Osteoblast (primary cell): Measurements from ENCODE around the gene XIRP2. TPM values are rescaled to one million over a fixed set of nuclear protein-coding genes. Genes with fewer than 3 reads are reported as not detected.

ENCODE experiments used
- DNase-seq: peaks from one replicate; pipeline ENCODE4 v3.0.0; 2011; ENCODE audit warnings: low spot score, mixed read lengths; ENCODE audit not compliant: insufficient read length; ENCODE audit errors: missing footprints
- H2AFZ ChIP-seq: 2 replicates; pipeline ENCODE4 v1.6.0; 2011; ENCODE audit warnings: mild to moderate bottlenecking, low read length
- H3K27ac ChIP-seq: 2 replicates; pipeline ENCODE4 v1.5.1; 2011; ENCODE audit warnings: mild to moderate bottlenecking, low read depth, low read length, moderate library complexity
- H3K27me3 ChIP-seq: 2 replicates; pipeline ENCODE4 v1.6.0; 2012; ENCODE audit warnings: mild to moderate bottlenecking, control low read depth, inconsistent platforms, low read length, moderate library complexity; ENCODE audit not compliant: insufficient read depth
- H3K36me3 ChIP-seq: 2 replicates; pipeline ENCODE4 v1.5.1; 2011; ENCODE audit warnings: mild to moderate bottlenecking, low read length, control low read depth, moderate library complexity; ENCODE audit not compliant: insufficient read depth
- H3K4me1 ChIP-seq: 2 replicates; pipeline ENCODE4 v1.5.1; 2011; ENCODE audit warnings: mild to moderate bottlenecking, low read length, control low read depth, moderate library complexity; ENCODE audit not compliant: insufficient read depth
- H3K4me2 ChIP-seq: 2 replicates; pipeline ENCODE4 v1.6.0; 2011; ENCODE audit warnings: mild to moderate bottlenecking, low read length; ENCODE audit not compliant: insufficient read depth
- H3K4me3 ChIP-seq: fragments of 200-600 bp; sonication (generic); 3 replicates; pipeline ENCODE4 v1.5.1; 2012; ENCODE audit warnings: mild to moderate bottlenecking, low read length, inconsistent platforms; ENCODE audit not compliant: insufficient read depth
- H3K79me2 ChIP-seq: 2 replicates; pipeline ENCODE4 v1.6.0; 2012; ENCODE audit warnings: mild to moderate bottlenecking, low read length, control low read depth, inconsistent platforms; ENCODE audit not compliant: insufficient read depth
- H3K9me3 ChIP-seq: 2 replicates; pipeline ENCODE4 v1.5.1; 2011; ENCODE audit warnings: low read depth, low read length, control low read depth
- H4K20me1 ChIP-seq: 2 replicates; pipeline ENCODE4 v1.6.0; 2012; ENCODE audit warnings: mild to moderate bottlenecking, low read length, control low read depth; ENCODE audit not compliant: insufficient read depth
- CTCF ChIP-seq: IDR thresholded peaks from 2 replicates; pipeline ENCODE4 v1.5.1; 2011; ENCODE audit warnings: mild to moderate bottlenecking, low read depth, low read length, moderate library complexity; ENCODE audit errors: extremely low read depth
- total RNA-seq: library from RNA; depleted of rRNA; stranded (reverse); fragments of >200 nt; gene quantifications from 2 replicates; pipeline ENCODE4 v1.2.3, GENCODE V29; 2012

Gene XIRP2
- total RNA-seq, 1 donor = not detected

- H3K4me1 ChIP-seq = no peaks in the 10 kb centered on the region
- no peak for DNase-seq
- no peak overlapping the region for H3K27ac ChIP-seq
- H3K4me2 ChIP-seq = no peak overlapping the region
- H3K9me3 ChIP-seq = no peaks in the 10 kb centered on the region
- no peaks in the 10 kb centered on the region for H3K79me2 ChIP-seq
- no peaks in the 10 kb centered on the region for H3K36me3 ChIP-seq
- no peaks in the 10 kb centered on the region for H4K20me1 ChIP-seq
- TF ChIP-seq CTCF = no peak
- no peaks in the 10 kb centered on the region for H3K27me3 ChIP-seq
- no peak overlapping the region for H2AFZ ChIP-seq
- H3K4me3 ChIP-seq = no peak overlapping the region
Observed at GRCh38 chr2:166881177-166881576, 7.1 kb upstream of the XIRP2 start.

- no peak overlapping the region for H2AFZ ChIP-seq
Observed at GRCh38 chr2:166882851-166883250, 5.4 kb upstream of the XIRP2 start.

GRCh38 chr2:166891727-166892126, 3.4 kb downstream of the XIRP2 start:
- H3K27me3 ChIP-seq = no peaks in the 10 kb centered on the region
- no peaks in the 10 kb centered on the region for H3K9me3 ChIP-seq
- no peaks in the 10 kb centered on the region for H3K4me1 ChIP-seq
- H2AFZ ChIP-seq = no peak overlapping the region
- no peak for TF ChIP-seq CTCF
- no peaks in the 10 kb centered on the region for H4K20me1 ChIP-seq
- H3K79me2 ChIP-seq = no peaks in the 10 kb centered on the region
- H3K27ac ChIP-seq = no peak overlapping the region
- no peak overlapping the region for H3K4me3 ChIP-seq
- H3K4me2 ChIP-seq = no peak overlapping the region
- no peak for DNase-seq
- no peaks in the 10 kb centered on the region for H3K36me3 ChIP-seq

More at GRCh38 chr2:166882851-166883250, 5.4 kb upstream of the XIRP2 start:
- TF ChIP-seq CTCF = no peak
- H3K4me1 ChIP-seq = no peaks in the 10 kb centered on the region
- no peaks in the 10 kb centered on the region for H3K9me3 ChIP-seq
- no peak for DNase-seq
- no peaks in the 10 kb centered on the region for H4K20me1 ChIP-seq
- H3K27me3 ChIP-seq = no peaks in the 10 kb centered on the region
- no peak overlapping the region for H3K4me2 ChIP-seq
- no peak overlapping the region for H3K27ac ChIP-seq
- H3K4me3 ChIP-seq = no peak overlapping the region
- no peaks in the 10 kb centered on the region for H3K79me2 ChIP-seq
- H3K36me3 ChIP-seq = no peaks in the 10 kb centered on the region

- Histone ChIP-seq H3K36me3 (no peaks in the 10 kb centered on the region), H3K27ac (no peak overlapping the region), H3K9me3 (no peaks in the 10 kb centered on the region), H3K4me1 (no peaks in the 10 kb centered on the region), H3K4me3 (no peak overlapping the region), H3K27me3 (no peaks in the 10 kb centered on the region), H4K20me1 (no peaks in the 10 kb centered on the region), H3K4me2 (no peak overlapping the region), H2AFZ (no peak overlapping the region), H3K79me2 (no peaks in the 10 kb centered on the region)
- TF ChIP-seq CTCF = no peak
- no peak for DNase-seq
Observed at GRCh38 chr2:166892397-166892796, 4.1 kb downstream of the XIRP2 start.
